GM18873 (cell line): Measurements from ENCODE around the gene CABLES1.
A peak's percentile ranks its signal among the peaks of the same experiment; 100 is the strongest.
"Not testable (repeated sequence)": the region's sequence is repeated elsewhere in the genome, so short reads cannot be mapped to it uniquely, and the experiment has no call there.

Experiments used
- ATAC-seq: cut with Tn5 transposase; IDR thresholded peaks from one replicate; pipeline ENCODE4 v1.9.1; 2021; ENCODE audit warnings: mild to moderate bottlenecking, moderate library complexity, moderate number of reproducible peaks; ENCODE audit not compliant: unreplicated experiment, low FRiP score

Gene CABLES1

GRCh38 chr18:23279931-23280330 lies 144.6 kb downstream of the CABLES1 start:
- no peak for ATAC-seq

- ATAC-seq = no peak
Observed at GRCh38 chr18:23280844-23281243, 145.6 kb downstream of the CABLES1 start.

GRCh38 chr18:23281626-23282436 lies 146.5 kb downstream of the CABLES1 start:
- ATAC-seq = no peak

GRCh38 chr18:23282437-23282781 lies 147.1 kb downstream of the CABLES1 start:
- no peak for ATAC-seq

GRCh38 chr18:23283916-23284430 lies 148.7 kb downstream of the CABLES1 start:
- ATAC-seq = peak; percentile 92

- no peak for ATAC-seq
Observed at GRCh38 chr18:23284629-23285028, 149.3 kb downstream of the CABLES1 start.

GRCh38 chr18:23285581-23285980 lies 150.3 kb downstream of the CABLES1 start:
- ATAC-seq = not testable (repeated sequence)

- ATAC-seq = no peak
Observed at GRCh38 chr18:23291456-23292205, 156.3 kb downstream of the CABLES1 start.

- no peak for ATAC-seq
Observed at GRCh38 chr18:23300231-23300805, 165.0 kb downstream of the CABLES1 start.

GRCh38 chr18:23301972-23302371 lies 166.7 kb downstream of the CABLES1 start:
- no peak for ATAC-seq

- no peak for ATAC-seq
Observed at GRCh38 chr18:23302511-23302850, 167.2 kb downstream of the CABLES1 start.

GRCh38 chr18:23302851-23303527 lies 167.7 kb downstream of the CABLES1 start:
- ATAC-seq = no peak

GRCh38 chr18:23306822-23307221 lies 171.5 kb downstream of the CABLES1 start:
- ATAC-seq = no peak

- ATAC-seq = no peak
Observed at GRCh38 chr18:23307567-23308295, 172.4 kb downstream of the CABLES1 start.
